B cell (primary cell): ENCODE measurements around the gene GALR2. TPM values are rescaled to one million over a fixed set of nuclear protein-coding genes. Genes with fewer than 3 reads are reported as not detected.

ENCODE experiments used
- ATAC-seq: fragments of 200-7000 bp; cut with Tn5 transposase; one replicate; pipeline ENCODE4 v1.10.0; 2021; ENCODE audit warnings: low read depth, mild to moderate bottlenecking, moderate number of reproducible peaks, moderate library complexity
- CTCF ChIA-PET: fragments of 350-600 bp; sonication (Branson Sonifier 250); formaldehyde crosslinking; loops from one replicate; lab custom pipeline; 2021; ENCODE audit warnings: antibody characterized with exemption, inconsistent platforms; lab: Charles Lee
- POLR2A ChIA-PET: fragments of 350-600 bp; sonication (Branson Sonifier 250); formaldehyde crosslinking; loops from one replicate; lab custom pipeline; 2021; ENCODE audit warnings: antibody characterized with exemption; lab: Charles Lee
- DNase-seq: peaks from one replicate; pipeline ENCODE4 v3.0.0; 2013
- H2AFZ ChIP-seq: 2 replicates; pipeline ENCODE4 v1.6.1; 2012; ENCODE audit warnings: mild to moderate bottlenecking, low read depth, low read length; ENCODE audit not compliant: insufficient read depth, poor library complexity, severe bottlenecking
- H3K27ac ChIP-seq, 2 donors: 1 replicate in 1 of 2; 2 replicates in 1 of 2; pipeline ENCODE4 v1.5.1; 2012 to 2013; ENCODE audit warnings: low read length in 2 of 2, mild to moderate bottlenecking in 2 of 2, moderate library complexity in 1 of 2
- H3K27me3 ChIP-seq, 4 experiments: fragments of 200-600 bp in 1 of 4; sonication (generic) in 1 of 4; replicated peaks in 1 of 4; 1 replicate in 2 of 4; 2 replicates in 2 of 4; pipeline versions ENCODE4 v1.6.1 to v1.7.0; 2013 to 2016; ENCODE audit warnings: low read length in 3 of 4, mild to moderate bottlenecking in 2 of 4, mixed read lengths in 1 of 4, moderate library complexity in 1 of 4; ENCODE audit not compliant: insufficient read depth in 4 of 4, control insufficient read depth in 3 of 4; ENCODE audit errors: control extremely low read depth in 1 of 4
- H3K36me3 ChIP-seq, 2 experiments: replicated peaks in 1 of 2; 1 replicate in 1 of 2; 2 replicates in 1 of 2; pipeline versions ENCODE4 v1.6.1 to v1.7.1; 2013; ENCODE audit warnings: low read length in 1 of 2; ENCODE audit not compliant: insufficient read depth in 2 of 2, control insufficient read depth in 1 of 2; ENCODE audit errors: control extremely low read depth in 1 of 2, extremely low read depth in 1 of 2
- H3K4me1 ChIP-seq, 2 donors: fragments of 200-600 bp in 1 of 2; sonication (generic) in 1 of 2; 1 replicate in 1 of 2; 2 replicates in 1 of 2; pipeline versions ENCODE4 v1.5.1 to v1.6.1; 2013 to 2017; ENCODE audit warnings: low read length in 2 of 2; ENCODE audit not compliant: control insufficient read depth in 2 of 2, insufficient read depth in 2 of 2
- H3K4me2 ChIP-seq: replicated peaks from 2 replicates; pipeline ENCODE3; 2012; ENCODE audit warnings: mild to moderate bottlenecking, low read depth, low read length; ENCODE audit not compliant: poor library complexity, severe bottlenecking
- H3K4me3 ChIP-seq, 5 experiments: fragments of 200-600 bp in 1 of 5; sonication (generic) in 1 of 5; 1 replicate in 3 of 5; 2 replicates in 2 of 5; pipeline versions ENCODE4 v1.5.1 to v1.7.0; 2011 to 2016; ENCODE audit warnings: low read length in 4 of 5, mild to moderate bottlenecking in 4 of 5, low read depth in 2 of 5, control low read depth in 1 of 5, moderate library complexity in 1 of 5; ENCODE audit not compliant: insufficient read depth in 1 of 5; ENCODE audit errors: control extremely low read depth in 1 of 5, extremely low read depth in 1 of 5
- H3K79me2 ChIP-seq: fragments of 200-600 bp; sonication (generic); one replicate; pipeline ENCODE4 v1.6.0; 2016; ENCODE audit warnings: low read length; ENCODE audit not compliant: control insufficient read depth, insufficient read depth
- H3K9ac ChIP-seq: fragments of 200-600 bp; sonication (generic); 2 replicates; pipeline ENCODE4 v1.6.1; 2017; ENCODE audit warnings: mild to moderate bottlenecking, low read length, moderate library complexity
- H3K9me3 ChIP-seq, 3 donors: one replicate each; pipeline versions ENCODE4 v1.6.1 to v1.7.1; 2013; ENCODE audit warnings: low read length in 2 of 3; ENCODE audit not compliant: control insufficient read depth in 2 of 3, insufficient read depth in 1 of 3; ENCODE audit errors: control extremely low read depth in 1 of 3
- H4K20me1 ChIP-seq: 2 replicates; pipeline ENCODE4 v1.6.0; 2012; ENCODE audit warnings: mild to moderate bottlenecking, low read length; ENCODE audit not compliant: insufficient read depth, control insufficient read depth, poor library complexity, severe bottlenecking
- H3K27ac Mint-ChIP-seq: one replicate; pipeline ENCODE4 v1.8.0; 2021; ENCODE audit warnings: mixed read lengths
- H3K27me3 Mint-ChIP-seq: one replicate; pipeline ENCODE4 v1.8.0; 2021; ENCODE audit warnings: mixed read lengths
- H3K4me1 Mint-ChIP-seq: one replicate; pipeline ENCODE4 v1.8.0; 2021; ENCODE audit warnings: mixed read lengths
- H3K4me3 Mint-ChIP-seq: one replicate; pipeline ENCODE4 v1.8.0; 2021; ENCODE audit warnings: mixed read lengths
- H3K9me3 Mint-ChIP-seq: one replicate; pipeline ENCODE4 v1.8.0; 2022; ENCODE audit warnings: mixed read lengths; ENCODE audit not compliant: insufficient read depth
- EZH2 ChIP-seq: IDR thresholded peaks from 2 replicates; pipeline ENCODE4 v1.6.1; 2012; ENCODE audit warnings: borderline replicate concordance, low read depth, mild to moderate bottlenecking, moderate library complexity, low read length; ENCODE audit not compliant: insufficient read depth, poor library complexity, severe bottlenecking
- WGBS: methylation state at CpG from one replicate; pipeline ENCODE4 v1.1.5; 2013; ENCODE audit warnings: missing lambda C conversion rate; ENCODE audit not compliant: insufficient coverage; 5-methylcytosine and 5-hydroxymethylcytosine counted together
- intact Hi-C: fragments of 100-400 bp; cut with micrococcal nuclease; formaldehyde crosslinking; loops from one replicate; pipeline ENCODE4 v1.10.0; 2022
- polyA plus RNA-seq: library from polyadenylated mRNA; depleted of rRNA; stranded (reverse); fragments of >200 nt; gene quantifications from 2 replicates; pipeline ENCODE4 v1.2.3, GENCODE V29; 2012
- total RNA-seq, 2 donors: library from RNA; stranded (reverse); fragments of 120-200 nt in 1 of 2; gene quantifications; 1 replicate in 1 of 2; 2 replicates in 1 of 2; pipeline versions ENCODE4 v1.2.3 to v1.2.4, GENCODE V29; 2013 to 2022
- TF ChIP-seq, protein P1 (sequence below): fragments of 200-600 bp; IDR thresholded peaks from one replicate; pipeline ENCODE4 v1.8.0; 2022; ENCODE audit warnings: antibody characterized with exemption, mild to moderate bottlenecking

Gene GALR2
- total and polyA plus RNA-seq, 2 donors (not counting 1 experiment from before 2014, with no cell fraction given) = 0.42 to 1.2 TPM

- Mint-ChIP-seq H3K27ac (no peak overlapping the region), H3K4me3 (no peak overlapping the region), H3K4me1 (no peaks in the 10 kb centered on the region), H3K9me3 (no peaks in the 10 kb centered on the region), H3K27me3 (no peaks in the 10 kb centered on the region)
- no peak overlapping the region for H3K9ac ChIP-seq
- no peaks in the 10 kb centered on the region for H3K9me3 ChIP-seq
- H2AFZ ChIP-seq = no peak overlapping the region
- no peak overlapping the region for H3K27ac ChIP-seq
- WGBS = 96% methylated on average over 21 of the region's 22 CpGs
- no peak for TF ChIP-seq EZH2
- TF ChIP-seq, protein P1, sequence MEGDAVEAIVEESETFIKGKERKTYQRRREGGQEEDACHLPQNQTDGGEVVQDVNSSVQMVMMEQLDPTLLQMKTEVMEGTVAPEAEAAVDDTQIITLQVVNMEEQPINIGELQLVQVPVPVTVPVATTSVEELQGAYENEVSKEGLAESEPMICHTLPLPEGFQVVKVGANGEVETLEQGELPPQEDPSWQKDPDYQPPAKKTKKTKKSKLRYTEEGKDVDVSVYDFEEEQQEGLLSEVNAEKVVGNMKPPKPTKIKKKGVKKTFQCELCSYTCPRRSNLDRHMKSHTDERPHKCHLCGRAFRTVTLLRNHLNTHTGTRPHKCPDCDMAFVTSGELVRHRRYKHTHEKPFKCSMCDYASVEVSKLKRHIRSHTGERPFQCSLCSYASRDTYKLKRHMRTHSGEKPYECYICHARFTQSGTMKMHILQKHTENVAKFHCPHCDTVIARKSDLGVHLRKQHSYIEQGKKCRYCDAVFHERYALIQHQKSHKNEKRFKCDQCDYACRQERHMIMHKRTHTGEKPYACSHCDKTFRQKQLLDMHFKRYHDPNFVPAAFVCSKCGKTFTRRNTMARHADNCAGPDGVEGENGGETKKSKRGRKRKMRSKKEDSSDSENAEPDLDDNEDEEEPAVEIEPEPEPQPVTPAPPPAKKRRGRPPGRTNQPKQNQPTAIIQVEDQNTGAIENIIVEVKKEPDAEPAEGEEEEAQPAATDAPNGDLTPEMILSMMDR = no peak
- H3K4me3 ChIP-seq = no peak overlapping the region
- H3K27me3 ChIP-seq = no peaks in the 10 kb centered on the region
- ATAC-seq (no peak), DNase-seq (no peak)
- no peaks in the 10 kb centered on the region for H3K79me2 ChIP-seq
- H3K4me2 ChIP-seq = no peak overlapping the region
- POLR2A ChIA-PET = no interaction called here
- H3K4me1 ChIP-seq = no peaks in the 10 kb centered on the region
- CTCF ChIA-PET = interaction anchor here (0.6 to 1.2 kb wide), 2 partner anchors 18 to 29 kb away, joined by 3 read pairs; no protein-coding TSS in a partner anchor
- no peaks in the 10 kb centered on the region for H4K20me1 ChIP-seq
- intact Hi-C loops = no loop called here
- H3K36me3 ChIP-seq = peaks cover 16 to 38% of the 10 kb centered on the region in 2 experiments
These were observed 37.9 kb upstream of the GALR2 start for GRCh38 chr17:76036497-76037261.

DNA sequence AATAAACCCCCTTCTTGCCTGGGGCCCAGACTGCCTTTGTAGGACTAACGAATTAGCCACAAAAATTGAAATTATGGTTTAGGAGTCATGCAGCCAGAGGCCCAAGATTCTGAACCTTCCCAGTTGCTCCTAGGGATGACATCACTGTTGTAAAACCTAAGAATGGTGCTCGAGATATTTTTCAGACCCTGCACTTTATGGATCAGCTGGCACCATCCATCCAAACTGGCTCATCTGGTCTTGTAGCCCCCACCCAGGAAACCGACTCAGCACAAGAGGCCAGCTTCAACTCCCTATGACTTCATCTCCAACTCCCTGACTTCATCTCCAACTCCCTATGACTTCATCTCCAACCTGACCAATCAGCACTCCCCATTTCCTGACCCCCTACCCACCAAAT lies 36.5 kb upstream of the GALR2 start:
- POLR2A ChIA-PET = no interaction called here
- Histone ChIP-seq H3K36me3 (peaks cover 18 to 48% of the 10 kb centered on the region in 2 experiments), H3K9ac (no peak overlapping the region), H4K20me1 (no peaks in the 10 kb centered on the region), H3K27ac (no peak overlapping the region), H3K27me3 (no peaks in the 10 kb centered on the region), H3K79me2 (no peaks in the 10 kb centered on the region), H3K4me2 (no peak overlapping the region), H3K4me3 (no peak overlapping the region), H3K9me3 (no peaks in the 10 kb centered on the region), H2AFZ (no peak overlapping the region), H3K4me1 (no peaks in the 10 kb centered on the region)
- DNase-seq (no peak), ATAC-seq (no peak)
- Mint-ChIP-seq H3K4me3 (no peak overlapping the region), H3K27ac (no peak overlapping the region), H3K4me1 (no peaks in the 10 kb centered on the region), H3K27me3 (no peaks in the 10 kb centered on the region), H3K9me3 (no peaks in the 10 kb centered on the region)
- WGBS = 84% methylated on average over 3 of the region's 3 CpGs
- intact Hi-C loops = no loop called here
- TF ChIP-seq EZH2 = no peak
- TF ChIP-seq, protein P1 = no peak
- CTCF ChIA-PET = interaction anchor here (1.2 kb wide), 1 partner anchor 19 kb away, joined by 3 read pairs; no protein-coding TSS in a partner anchor
